ENCODE measurements around the gene CCR8. TPM values are rescaled to one million over a fixed set of nuclear protein-coding genes. Genes with fewer than 3 reads are reported as not detected.

CCR8 gene
- total RNA-seq, 1 donor, result not detected

DNA sequence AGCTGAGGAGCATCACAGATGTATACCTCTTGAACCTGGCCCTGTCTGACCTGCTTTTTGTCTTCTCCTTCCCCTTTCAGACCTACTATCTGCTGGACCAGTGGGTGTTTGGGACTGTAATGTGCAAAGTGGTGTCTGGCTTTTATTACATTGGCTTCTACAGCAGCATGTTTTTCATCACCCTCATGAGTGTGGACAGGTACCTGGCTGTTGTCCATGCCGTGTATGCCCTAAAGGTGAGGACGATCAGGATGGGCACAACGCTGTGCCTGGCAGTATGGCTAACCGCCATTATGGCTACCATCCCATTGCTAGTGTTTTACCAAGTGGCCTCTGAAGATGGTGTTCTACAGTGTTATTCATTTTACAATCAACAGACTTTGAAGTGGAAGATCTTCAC, 3.0 kb downstream of the CCR8 start:
- DNase-seq (ENCODE audit: low read depth), result no peak
- TF ChIP-seq, protein P1, sequence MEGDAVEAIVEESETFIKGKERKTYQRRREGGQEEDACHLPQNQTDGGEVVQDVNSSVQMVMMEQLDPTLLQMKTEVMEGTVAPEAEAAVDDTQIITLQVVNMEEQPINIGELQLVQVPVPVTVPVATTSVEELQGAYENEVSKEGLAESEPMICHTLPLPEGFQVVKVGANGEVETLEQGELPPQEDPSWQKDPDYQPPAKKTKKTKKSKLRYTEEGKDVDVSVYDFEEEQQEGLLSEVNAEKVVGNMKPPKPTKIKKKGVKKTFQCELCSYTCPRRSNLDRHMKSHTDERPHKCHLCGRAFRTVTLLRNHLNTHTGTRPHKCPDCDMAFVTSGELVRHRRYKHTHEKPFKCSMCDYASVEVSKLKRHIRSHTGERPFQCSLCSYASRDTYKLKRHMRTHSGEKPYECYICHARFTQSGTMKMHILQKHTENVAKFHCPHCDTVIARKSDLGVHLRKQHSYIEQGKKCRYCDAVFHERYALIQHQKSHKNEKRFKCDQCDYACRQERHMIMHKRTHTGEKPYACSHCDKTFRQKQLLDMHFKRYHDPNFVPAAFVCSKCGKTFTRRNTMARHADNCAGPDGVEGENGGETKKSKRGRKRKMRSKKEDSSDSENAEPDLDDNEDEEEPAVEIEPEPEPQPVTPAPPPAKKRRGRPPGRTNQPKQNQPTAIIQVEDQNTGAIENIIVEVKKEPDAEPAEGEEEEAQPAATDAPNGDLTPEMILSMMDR (IDR thresholded peaks at IDR 0.05; ENCODE audit: insufficient read depth, low read length), result no peak
- no peak overlapping the region for H3K4me3 ChIP-seq (ENCODE audit: low read depth, low read length)

GRCh38 chr3:39333607-39334006, 4.1 kb downstream of the CCR8 start:
- DNase-seq (ENCODE audit: low read depth), result no peak
- H3K4me3 ChIP-seq (ENCODE audit: low read depth, low read length), result no peak overlapping the region
- TF ChIP-seq, protein P1 (IDR thresholded peaks at IDR 0.05; ENCODE audit: insufficient read depth, low read length), result no peak

- no peak for DNase-seq (ENCODE audit: low read depth)
- H3K4me3 ChIP-seq (ENCODE audit: low read depth, low read length), result no peak overlapping the region
- TF ChIP-seq, protein P1 (IDR thresholded peaks at IDR 0.05; ENCODE audit: insufficient read depth, low read length), result no peak
Measured at GRCh38 chr3:39334205-39334604, 4.7 kb downstream of the CCR8 start.

- TF ChIP-seq, protein P1 (IDR thresholded peaks at IDR 0.05; ENCODE audit: insufficient read depth, low read length), result no peak
- no peak for DNase-seq (ENCODE audit: low read depth)
Measured at GRCh38 chr3:39338201-39338600, 8.7 kb downstream of the CCR8 start.

DNA sequence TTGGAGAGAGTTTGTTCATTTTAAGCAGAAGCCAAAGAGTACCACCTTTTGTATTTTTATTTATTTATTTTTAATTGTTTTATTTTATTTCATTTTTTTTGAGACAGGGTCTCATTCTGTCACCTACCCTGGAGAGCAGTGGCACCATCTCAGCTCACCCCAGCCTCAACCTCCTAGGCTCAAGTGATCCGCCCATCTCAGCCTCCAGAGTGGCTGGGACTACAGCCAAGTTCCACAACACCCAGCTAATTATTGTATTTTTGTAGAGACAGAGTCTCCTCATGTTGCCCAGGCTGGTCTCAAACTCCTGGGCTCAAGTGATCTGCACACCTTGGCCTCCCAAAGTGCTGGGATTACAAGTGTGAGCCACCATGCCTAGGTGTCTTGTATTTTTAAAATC, 9.6 kb downstream of the CCR8 start:
- no peak for DNase-seq (ENCODE audit: low read depth)
- TF ChIP-seq, protein P1 (IDR thresholded peaks at IDR 0.05; ENCODE audit: insufficient read depth, low read length), result no peak
- no peak overlapping the region for H3K4me3 ChIP-seq (ENCODE audit: low read depth, low read length)

More at GRCh38 chr3:39338201-39338600, 8.7 kb downstream of the CCR8 start:
- H3K4me3 ChIP-seq (ENCODE audit: low read depth, low read length), result no peak overlapping the region

GRCh38 chr3:39343076-39343717, 13.7 kb downstream of the CCR8 start:
- H3K4me3 ChIP-seq (ENCODE audit: low read depth, low read length), result no peak overlapping the region
- no peak for DNase-seq (ENCODE audit: low read depth)
- TF ChIP-seq, protein P1 (IDR thresholded peaks at IDR 0.05; ENCODE audit: insufficient read depth, low read length), result no peak

DNA sequence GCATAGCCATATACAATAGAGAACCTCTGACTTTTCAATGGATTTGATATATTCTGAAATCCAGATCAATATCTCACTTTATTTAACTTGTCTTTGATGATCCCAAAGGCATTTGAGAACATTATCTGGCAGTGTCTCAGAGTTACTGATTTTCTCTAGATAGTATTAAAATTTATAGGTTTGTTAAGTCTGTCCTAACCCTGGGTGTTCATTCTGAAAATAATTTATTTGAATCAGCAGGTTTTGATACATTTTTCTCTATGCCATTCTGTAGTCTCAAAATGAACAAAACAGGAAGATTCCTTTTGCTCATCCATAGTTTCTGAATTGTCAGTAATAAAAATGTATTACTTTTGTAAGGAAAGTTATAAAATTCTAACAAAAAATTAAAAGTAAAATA, 14.3 kb downstream of the CCR8 start:
- H3K4me3 ChIP-seq (ENCODE audit: low read depth, low read length), result no peak overlapping the region
- TF ChIP-seq, protein P1 (IDR thresholded peaks at IDR 0.05; ENCODE audit: insufficient read depth, low read length), result no peak
- DNase-seq (ENCODE audit: low read depth), result no peak
